NB4 (cell line): ENCODE results near the gene PHC3.

ENCODE experiments used
- MAX ChIP-seq: IDR thresholded peaks from 2 replicates; pipeline ENCODE4 v1.6.1; 2011; ENCODE audit warnings: low read depth, low read length
- POLR2A ChIP-seq: IDR thresholded peaks from 2 replicates; pipeline ENCODE4 v1.6.1; 2011; ENCODE audit warnings: mild to moderate bottlenecking; ENCODE audit not compliant: insufficient read length; ENCODE audit errors: extremely low read depth
- TF ChIP-seq, protein P1 (sequence below): IDR thresholded peaks from one replicate; pipeline ENCODE4 v1.5.1; 2012; ENCODE audit warnings: low read depth, low read length

- TF ChIP-seq, protein P1, sequence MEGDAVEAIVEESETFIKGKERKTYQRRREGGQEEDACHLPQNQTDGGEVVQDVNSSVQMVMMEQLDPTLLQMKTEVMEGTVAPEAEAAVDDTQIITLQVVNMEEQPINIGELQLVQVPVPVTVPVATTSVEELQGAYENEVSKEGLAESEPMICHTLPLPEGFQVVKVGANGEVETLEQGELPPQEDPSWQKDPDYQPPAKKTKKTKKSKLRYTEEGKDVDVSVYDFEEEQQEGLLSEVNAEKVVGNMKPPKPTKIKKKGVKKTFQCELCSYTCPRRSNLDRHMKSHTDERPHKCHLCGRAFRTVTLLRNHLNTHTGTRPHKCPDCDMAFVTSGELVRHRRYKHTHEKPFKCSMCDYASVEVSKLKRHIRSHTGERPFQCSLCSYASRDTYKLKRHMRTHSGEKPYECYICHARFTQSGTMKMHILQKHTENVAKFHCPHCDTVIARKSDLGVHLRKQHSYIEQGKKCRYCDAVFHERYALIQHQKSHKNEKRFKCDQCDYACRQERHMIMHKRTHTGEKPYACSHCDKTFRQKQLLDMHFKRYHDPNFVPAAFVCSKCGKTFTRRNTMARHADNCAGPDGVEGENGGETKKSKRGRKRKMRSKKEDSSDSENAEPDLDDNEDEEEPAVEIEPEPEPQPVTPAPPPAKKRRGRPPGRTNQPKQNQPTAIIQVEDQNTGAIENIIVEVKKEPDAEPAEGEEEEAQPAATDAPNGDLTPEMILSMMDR: no peak
- TF ChIP-seq POLR2A (no peak), MAX (no peak)
Measured at GRCh38 chr3:170109579-170110293, 71.8 kb downstream of the PHC3 start.
